ENCODE measurements around the gene SNX25.

DNA sequence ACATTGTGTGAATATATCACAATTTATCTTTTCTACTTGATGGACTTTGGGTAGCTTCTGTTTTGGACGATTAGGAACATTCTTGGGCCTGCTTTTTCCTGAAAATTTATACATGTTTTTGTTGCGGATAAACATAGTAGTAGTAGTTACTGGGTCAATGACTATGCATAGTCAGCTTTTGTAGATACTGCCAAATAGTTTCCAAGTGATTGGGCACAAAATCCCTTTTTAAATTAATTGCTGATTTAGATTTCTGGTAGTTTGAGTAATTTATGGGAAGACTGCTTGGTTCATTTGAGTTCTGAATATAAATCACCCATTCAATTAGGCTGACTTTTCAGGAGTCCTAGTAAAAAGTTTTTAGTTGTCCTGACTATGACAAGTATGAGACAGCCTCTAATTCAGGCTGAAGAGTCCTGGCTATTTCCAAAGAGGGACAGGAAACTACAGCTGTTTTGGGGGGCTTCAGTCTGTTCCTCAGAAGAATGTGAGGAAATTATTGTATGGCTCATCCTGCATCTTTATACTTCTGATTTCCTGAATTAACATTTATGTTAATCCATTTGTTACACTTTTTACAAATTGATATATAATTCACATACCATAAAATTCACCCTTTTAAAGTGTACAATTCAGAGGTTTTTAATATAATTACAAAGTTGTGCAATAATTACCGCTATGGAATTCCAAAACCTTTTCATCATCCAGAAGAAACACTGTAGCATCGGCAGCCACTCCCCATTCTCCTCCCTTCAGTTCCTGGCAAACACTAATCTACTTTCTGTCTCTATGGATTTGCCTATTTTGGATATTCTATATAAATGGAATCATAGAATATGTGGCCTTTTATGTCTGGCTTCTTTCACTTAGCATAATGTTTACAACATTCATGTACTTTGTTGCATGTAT lies 172.1 kb downstream of the SNX25 start:
- TF ChIP-seq, protein P1, sequence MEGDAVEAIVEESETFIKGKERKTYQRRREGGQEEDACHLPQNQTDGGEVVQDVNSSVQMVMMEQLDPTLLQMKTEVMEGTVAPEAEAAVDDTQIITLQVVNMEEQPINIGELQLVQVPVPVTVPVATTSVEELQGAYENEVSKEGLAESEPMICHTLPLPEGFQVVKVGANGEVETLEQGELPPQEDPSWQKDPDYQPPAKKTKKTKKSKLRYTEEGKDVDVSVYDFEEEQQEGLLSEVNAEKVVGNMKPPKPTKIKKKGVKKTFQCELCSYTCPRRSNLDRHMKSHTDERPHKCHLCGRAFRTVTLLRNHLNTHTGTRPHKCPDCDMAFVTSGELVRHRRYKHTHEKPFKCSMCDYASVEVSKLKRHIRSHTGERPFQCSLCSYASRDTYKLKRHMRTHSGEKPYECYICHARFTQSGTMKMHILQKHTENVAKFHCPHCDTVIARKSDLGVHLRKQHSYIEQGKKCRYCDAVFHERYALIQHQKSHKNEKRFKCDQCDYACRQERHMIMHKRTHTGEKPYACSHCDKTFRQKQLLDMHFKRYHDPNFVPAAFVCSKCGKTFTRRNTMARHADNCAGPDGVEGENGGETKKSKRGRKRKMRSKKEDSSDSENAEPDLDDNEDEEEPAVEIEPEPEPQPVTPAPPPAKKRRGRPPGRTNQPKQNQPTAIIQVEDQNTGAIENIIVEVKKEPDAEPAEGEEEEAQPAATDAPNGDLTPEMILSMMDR (IDR thresholded peaks at IDR 0.05), result no peak
- TF ChIP-seq POLR2A (IDR thresholded peaks at IDR 0.05), result no peak

Data from Peyer's patch (tissue), 4 donors.